Stomach (tissue), 9 donors: ENCODE data around the gene SPEG. TPM values are rescaled to one million over a fixed set of nuclear protein-coding genes. Genes with fewer than 3 reads are reported as not detected.
A peak's percentile ranks its signal among the peaks of the same experiment; 100 is the strongest.

ENCODE experiments used
- DNase-seq, 2 donors: peaks; one replicate each; pipeline versions ENCODE4 v3.0.0 to v3.0.0-alpha.2; 2013 to 2019
- H3K27ac ChIP-seq, 5 donors: fragments of 200-600 bp in 4 of 5; sonication (generic) in 4 of 5; one replicate each; pipeline ENCODE4 v1.5.1; 2013 to 2019; ENCODE audit warnings: mild to moderate bottlenecking in 1 of 5, moderate library complexity in 1 of 5
- H3K27me3 ChIP-seq, 3 donors: fragments of 200-600 bp; sonication (generic); one replicate each; pipeline ENCODE4 v1.5.1; 2017 to 2019; ENCODE audit warnings: mixed run types in 1 of 3
- H3K36me3 ChIP-seq, 4 donors: fragments of 200-600 bp; sonication (generic); 1 replicate in 3 of 4; 2 replicates in 1 of 4; pipeline ENCODE4 v1.5.1; 2016 to 2019
- H3K4me1 ChIP-seq, 4 donors: fragments of 200-600 bp; sonication (generic); one replicate each; pipeline ENCODE4 v1.5.1; 2016 to 2019
- H3K4me3 ChIP-seq, 4 donors: fragments of 200-600 bp; sonication (generic) in 3 of 4; one replicate each; pipeline ENCODE4 v1.5.1; 2016 to 2019; ENCODE audit warnings: mild to moderate bottlenecking in 1 of 4
- H3K9me3 ChIP-seq, 4 donors: fragments of 200-600 bp; sonication (generic); one replicate each; pipeline ENCODE4 v1.5.1; 2016 to 2019
- EP300 ChIP-seq: sonication (generic); formaldehyde crosslinking; IDR thresholded peaks from one replicate; pipeline ENCODE4 v1.6.1; 2017; ENCODE audit warnings: antibody characterized with exemption
- POLR2A ChIP-seq, 4 donors: fragments of 450-650 bp; IDR thresholded peaks; one replicate each; pipeline ENCODE4 v1.6.1; 2016; ENCODE audit warnings: antibody characterized with exemption in 4 of 4, control low read depth in 2 of 4, mild to moderate bottlenecking in 1 of 4, moderate library complexity in 1 of 4
- POLR2AphosphoS5 ChIP-seq, 3 donors: sonication (generic); formaldehyde crosslinking; IDR thresholded peaks; one replicate each; pipeline ENCODE4 v1.6.1; 2016; ENCODE audit warnings: antibody characterized with exemption in 3 of 3
- WGBS, 5 donors: extraction: QIAGEN DNeasy Blood & Tissue Kit in 3 of 5; methylation state at CpG; one replicate each; pipeline versions ENCODE4 v1.1.5 to v1.1.7; 2013 to 2018; 5-methylcytosine and 5-hydroxymethylcytosine counted together
- intact Hi-C: fragments of 100-400 bp; cut with DNase I; formaldehyde crosslinking; loops from one replicate; pipeline ENCODE4 v1.15.1; 2023; ENCODE audit warnings: low total_unique reads
- polyA plus RNA-seq, 3 donors: library from polyadenylated mRNA; stranded (reverse); fragments of 200-250 nt; gene quantifications; one replicate each; pipeline ENCODE4 v1.2.3, GENCODE V29; 2013
- total RNA-seq, 5 donors: library from RNA; depleted of rRNA; stranded (reverse); fragments of >200 nt; gene quantifications; one replicate each; pipeline versions ENCODE4 v1.1.0 to v1.2.3, GENCODE V29; 2014 to 2016
- TF ChIP-seq, protein P1 (sequence below), 7 experiments: fragments of 450-650 bp in 4 of 7; fragments of 200-600 bp in 3 of 7; sonication (generic) in 3 of 7; IDR thresholded peaks; one replicate each; pipeline ENCODE4 v1.5.1; 2016 to 2019; ENCODE audit warnings: antibody characterized with exemption in 7 of 7, control low read depth in 2 of 7, mild to moderate bottlenecking in 1 of 7
- donor health status: healthy with polysubstance abuse.
- donor health status: Bipolar disorder and iron deficiency.
- donor health status: healthy.

The SPEG gene
- total and polyA plus RNA-seq, 8 donors = 7.4 to 106 (median 27.2) TPM

DNA sequence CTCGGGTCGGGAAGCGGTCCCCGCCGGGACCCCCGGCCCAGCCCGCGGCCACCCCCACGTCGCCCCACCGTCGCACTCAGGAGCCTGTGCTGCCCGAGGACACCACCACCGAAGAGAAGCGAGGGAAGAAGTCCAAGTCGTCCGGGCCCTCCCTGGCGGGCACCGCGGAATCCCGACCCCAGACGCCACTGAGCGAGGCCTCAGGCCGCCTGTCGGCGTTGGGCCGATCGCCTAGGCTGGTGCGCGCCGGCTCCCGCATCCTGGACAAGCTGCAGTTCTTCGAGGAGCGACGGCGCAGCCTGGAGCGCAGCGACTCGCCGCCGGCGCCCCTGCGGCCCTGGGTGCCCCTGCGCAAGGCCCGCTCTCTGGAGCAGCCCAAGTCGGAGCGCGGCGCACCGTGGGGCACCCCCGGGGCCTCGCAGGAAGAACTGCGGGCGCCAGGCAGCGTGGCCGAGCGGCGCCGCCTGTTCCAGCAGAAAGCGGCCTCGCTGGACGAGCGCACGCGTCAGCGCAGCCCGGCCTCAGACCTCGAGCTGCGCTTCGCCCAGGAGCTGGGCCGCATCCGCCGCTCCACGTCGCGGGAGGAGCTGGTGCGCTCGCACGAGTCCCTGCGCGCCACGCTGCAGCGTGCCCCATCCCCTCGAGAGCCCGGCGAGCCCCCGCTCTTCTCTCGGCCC is 13.6 kb downstream of the SPEG start:
- 13 to 37% (median 20%) methylated on average over 16 to 88 of the region's 88 CpGs for WGBS, 5 donors
- no peaks in the 10 kb centered on the region for H3K36me3 ChIP-seq
- peak overlapping the region in 4 of 5 donors; percentile 50 to 95 (median 87) for H3K27ac ChIP-seq
- intact Hi-C loops = no loop called here
- TF ChIP-seq EP300 (no peak), POLR2A (IDR thresholded peaks at IDR 0.05) (no peak), POLR2AphosphoS5 (IDR thresholded peaks at IDR 0.05) (no peak)
- TF ChIP-seq, protein P1, sequence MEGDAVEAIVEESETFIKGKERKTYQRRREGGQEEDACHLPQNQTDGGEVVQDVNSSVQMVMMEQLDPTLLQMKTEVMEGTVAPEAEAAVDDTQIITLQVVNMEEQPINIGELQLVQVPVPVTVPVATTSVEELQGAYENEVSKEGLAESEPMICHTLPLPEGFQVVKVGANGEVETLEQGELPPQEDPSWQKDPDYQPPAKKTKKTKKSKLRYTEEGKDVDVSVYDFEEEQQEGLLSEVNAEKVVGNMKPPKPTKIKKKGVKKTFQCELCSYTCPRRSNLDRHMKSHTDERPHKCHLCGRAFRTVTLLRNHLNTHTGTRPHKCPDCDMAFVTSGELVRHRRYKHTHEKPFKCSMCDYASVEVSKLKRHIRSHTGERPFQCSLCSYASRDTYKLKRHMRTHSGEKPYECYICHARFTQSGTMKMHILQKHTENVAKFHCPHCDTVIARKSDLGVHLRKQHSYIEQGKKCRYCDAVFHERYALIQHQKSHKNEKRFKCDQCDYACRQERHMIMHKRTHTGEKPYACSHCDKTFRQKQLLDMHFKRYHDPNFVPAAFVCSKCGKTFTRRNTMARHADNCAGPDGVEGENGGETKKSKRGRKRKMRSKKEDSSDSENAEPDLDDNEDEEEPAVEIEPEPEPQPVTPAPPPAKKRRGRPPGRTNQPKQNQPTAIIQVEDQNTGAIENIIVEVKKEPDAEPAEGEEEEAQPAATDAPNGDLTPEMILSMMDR (IDR thresholded peaks at IDR 0.05) = no peak
- H3K4me3 ChIP-seq = peak overlapping the region; percentile 18 to 26 (median 23)
- peaks cover 15 to 51% (median 19%) of the 10 kb centered on the region in 4 donors for H3K4me1 ChIP-seq
- peak in 1 of 2 donors; percentile 66 for DNase-seq
- H3K9me3 ChIP-seq = no peaks in the 10 kb centered on the region
- H3K27me3 ChIP-seq = peaks cover 0 to 94% (median 56%) of the 10 kb centered on the region in 3 donors

DNA sequence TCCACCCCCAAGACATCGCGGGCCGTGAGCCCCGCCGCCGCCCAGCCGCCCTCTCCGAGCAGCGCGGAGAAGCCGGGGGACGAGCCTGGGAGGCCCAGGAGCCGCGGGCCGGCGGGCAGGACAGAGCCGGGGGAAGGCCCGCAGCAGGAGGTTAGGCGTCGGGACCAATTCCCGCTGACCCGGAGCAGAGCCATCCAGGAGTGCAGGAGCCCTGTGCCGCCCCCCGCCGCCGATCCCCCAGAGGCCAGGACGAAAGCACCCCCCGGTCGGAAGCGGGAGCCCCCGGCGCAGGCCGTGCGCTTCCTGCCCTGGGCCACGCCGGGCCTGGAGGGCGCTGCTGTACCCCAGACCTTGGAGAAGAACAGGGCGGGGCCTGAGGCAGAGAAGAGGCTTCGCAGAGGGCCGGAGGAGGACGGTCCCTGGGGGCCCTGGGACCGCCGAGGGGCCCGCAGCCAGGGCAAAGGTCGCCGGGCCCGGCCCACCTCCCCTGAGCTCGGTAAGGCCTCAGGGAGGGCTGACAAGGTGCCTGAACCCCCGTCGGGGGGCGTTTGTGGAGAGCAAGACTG is 14.2 kb downstream of the SPEG start:
- H3K36me3 ChIP-seq = no peaks in the 10 kb centered on the region
- DNase-seq = no peak
- H3K27ac ChIP-seq = peak overlapping the region in 4 of 5 donors; percentile 46 to 95 (median 87)
- peaks cover 0 to 94% (median 51%) of the 10 kb centered on the region in 3 donors for H3K27me3 ChIP-seq
- WGBS, 5 donors = 11 to 26% (median 19%) methylated on average over 24 to 51 of the region's 51 CpGs
- TF ChIP-seq, protein P1 (IDR thresholded peaks at IDR 0.05) = no peak
- TF ChIP-seq POLR2A (IDR thresholded peaks at IDR 0.05) (no peak), EP300 (no peak), POLR2AphosphoS5 (IDR thresholded peaks at IDR 0.05) (no peak)
- no peaks in the 10 kb centered on the region for H3K9me3 ChIP-seq
- H3K4me3 ChIP-seq = peak overlapping the region; percentile 18 to 26 (median 23)
- intact Hi-C loops = no loop called here
- peaks cover 15 to 51% (median 19%) of the 10 kb centered on the region in 4 donors for H3K4me1 ChIP-seq

DNA sequence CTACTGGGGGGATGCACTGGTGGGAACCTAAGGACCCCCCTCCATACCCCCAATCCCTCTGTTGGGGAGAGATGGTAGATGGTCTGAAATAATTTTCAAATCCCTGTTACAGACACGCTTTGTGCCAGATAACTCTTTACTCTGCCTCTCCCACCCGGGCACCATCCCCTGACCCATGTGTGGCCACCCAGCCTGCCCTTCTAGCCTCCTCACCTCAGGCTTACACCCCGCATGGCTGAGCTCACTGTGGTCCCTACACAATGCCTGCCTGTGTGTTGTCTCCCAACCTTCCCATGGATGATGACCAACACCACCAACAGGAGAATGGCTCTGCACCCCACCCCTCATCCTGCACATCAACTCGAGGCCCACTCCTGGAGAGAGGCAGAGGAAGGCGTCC is 15.0 kb downstream of the SPEG start:
- Histone ChIP-seq H3K27me3 (peaks cover 0 to 90% (median 49%) of the 10 kb centered on the region in 3 donors), H3K4me1 (peaks cover 15 to 56% (median 20%) of the 10 kb centered on the region in 4 donors), H3K36me3 (no peaks in the 10 kb centered on the region), H3K27ac (peak overlapping the region in 4 of 5 donors; percentile 46 to 95 (median 87)), H3K9me3 (no peaks in the 10 kb centered on the region), H3K4me3 (peak overlapping the region in 1 of 4 donors; percentile 26)
- WGBS, 5 donors = 68 to 86% (median 84%) methylated on average over 5 of the region's 5 CpGs
- no peak for DNase-seq
- TF ChIP-seq, protein P1 (IDR thresholded peaks at IDR 0.05) = no peak
- TF ChIP-seq EP300 = no peak
- TF ChIP-seq POLR2A (IDR thresholded peaks at IDR 0.05) = no peak
- no peak for TF ChIP-seq POLR2AphosphoS5 (IDR thresholded peaks at IDR 0.05)
- intact Hi-C loops = no loop called here

GRCh38 chr2:219451661-219452360 is 17.2 kb downstream of the SPEG start:
- no peaks in the 10 kb centered on the region for H3K36me3 ChIP-seq
- intact Hi-C loops = no loop called here
- WGBS, 5 donors = 62 to 79% (median 70%) methylated on average over 6 to 18 of the region's 18 CpGs
- TF ChIP-seq POLR2AphosphoS5 (IDR thresholded peaks at IDR 0.05) (peak in 1 of 3 donors; percentile 48), EP300 (peak; percentile 61), POLR2A (IDR thresholded peaks at IDR 0.05) (no peak)
- TF ChIP-seq, protein P1 (IDR thresholded peaks at IDR 0.05) = no peak
- DNase-seq = peak in 1 of 2 donors; percentile 56
- peaks cover 11 to 51% (median 20%) of the 10 kb centered on the region in 4 donors for H3K4me1 ChIP-seq
- no peak overlapping the region for H3K4me3 ChIP-seq
- peaks cover 0 to 70% (median 49%) of the 10 kb centered on the region in 3 donors for H3K27me3 ChIP-seq
- H3K9me3 ChIP-seq = no peaks in the 10 kb centered on the region
- H3K27ac ChIP-seq = peak overlapping the region in 4 of 5 donors; percentile 72 to 95 (median 87)
